ENCODE data around the gene INCENP.

INCENP gene

GRCh38 chr11:62140304-62141110 is 16.7 kb downstream of the INCENP start:
- in situ Hi-C loops (cut with MboI; ENCODE audit: low sequenced_read_pairs) = no loop called here

GRCh38 chr11:62141111-62142042 is 17.6 kb downstream of the INCENP start:
- in situ Hi-C loops (cut with MboI; ENCODE audit: low sequenced_read_pairs) = no loop called here

DNA sequence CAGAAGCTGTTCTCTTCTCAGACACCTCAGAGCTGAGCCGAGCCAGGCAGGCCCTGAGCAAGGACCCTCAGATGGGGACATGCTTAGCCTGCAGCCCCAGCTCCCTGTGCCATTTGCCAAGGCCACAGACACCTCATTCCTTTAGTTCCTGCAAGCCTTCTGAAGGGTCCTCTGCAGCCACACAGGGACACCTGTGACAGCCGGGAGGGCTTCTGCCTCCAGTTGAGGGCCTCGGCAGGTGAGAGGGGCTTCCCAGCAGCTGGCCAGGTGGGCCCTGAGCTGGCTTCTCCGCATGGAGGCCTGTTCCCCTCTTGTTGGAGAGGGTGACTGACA is 18.2 kb downstream of the INCENP start:
- in situ Hi-C loops (cut with MboI; ENCODE audit: low sequenced_read_pairs) = no loop called here

DNA sequence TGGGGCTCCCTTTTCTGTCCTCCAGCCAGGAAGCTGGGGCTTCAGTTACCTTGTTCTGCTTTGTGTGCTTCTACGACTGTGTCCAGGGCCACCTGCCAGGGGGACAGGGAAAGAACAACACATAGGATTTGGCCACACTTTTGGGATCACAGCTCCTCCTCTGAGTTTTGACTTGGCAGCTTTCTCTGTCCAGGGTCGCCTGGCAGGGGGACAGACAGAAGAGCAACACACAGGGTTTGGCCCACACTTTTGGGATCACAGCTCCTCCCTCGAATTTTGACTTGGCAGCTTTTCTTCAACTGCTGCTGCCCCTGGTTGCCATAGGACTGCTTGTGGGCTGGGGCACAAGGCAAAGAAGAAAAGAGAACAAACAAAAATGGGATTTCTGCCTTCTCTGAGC is 19.1 kb downstream of the INCENP start:
- in situ Hi-C loops (cut with MboI; ENCODE audit: low sequenced_read_pairs) = no loop called here

DNA sequence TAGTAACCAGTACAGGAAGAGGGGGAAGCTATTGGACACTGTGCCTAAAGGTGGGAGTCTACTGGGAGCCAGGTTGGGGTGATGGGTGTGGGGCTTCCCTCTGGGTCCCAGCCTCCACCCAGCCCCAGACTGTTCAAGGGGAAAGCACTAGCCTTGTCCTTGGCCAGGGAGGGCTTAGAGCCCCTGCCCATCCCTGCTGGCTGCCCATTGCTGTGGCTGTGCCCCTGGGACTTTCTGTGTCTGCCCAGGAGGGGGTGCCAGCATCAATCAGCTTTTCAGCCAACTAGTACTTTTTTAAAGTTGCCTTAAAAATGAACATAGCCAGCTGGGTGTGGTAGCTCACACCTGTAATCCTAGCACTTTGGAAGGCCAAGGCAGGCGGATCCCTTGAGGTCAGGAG is 19.9 kb downstream of the INCENP start:
- in situ Hi-C loops (cut with MboI; ENCODE audit: low sequenced_read_pairs) = no loop called here

GRCh38 chr11:62144641-62145255 is 20.9 kb downstream of the INCENP start:
- in situ Hi-C loops (cut with MboI; ENCODE audit: low sequenced_read_pairs) = no loop called here

DNA sequence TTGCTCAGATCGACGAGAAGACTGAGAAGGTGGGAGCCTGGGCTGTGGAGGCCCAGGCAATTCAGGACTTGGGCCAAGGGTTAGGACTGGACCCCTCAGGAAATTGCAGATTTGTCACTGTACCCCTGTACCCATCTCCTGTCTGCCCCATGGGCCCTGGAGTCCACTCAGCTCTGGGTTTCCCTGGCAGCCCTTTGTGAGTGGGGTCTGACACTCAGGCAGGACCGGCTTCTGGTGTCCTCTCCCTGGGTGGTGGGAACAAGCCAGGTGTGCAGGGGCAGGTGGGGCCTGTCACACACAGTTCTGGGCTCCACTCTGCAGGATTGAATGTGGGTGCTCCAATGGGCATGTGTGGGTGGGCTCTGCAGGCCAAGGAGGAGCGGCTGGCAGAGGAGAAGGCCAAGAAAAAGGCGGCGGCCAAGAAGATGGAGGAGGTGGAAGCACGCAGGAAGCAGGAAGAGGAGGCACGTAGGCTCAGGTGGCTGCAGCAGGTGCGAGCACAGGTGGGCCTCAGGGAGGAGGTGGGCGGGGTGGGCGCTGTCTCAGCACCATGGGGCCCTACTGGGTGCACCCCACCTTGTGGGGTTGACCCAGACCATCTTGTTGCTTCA is 21.6 kb downstream of the INCENP start:
- in situ Hi-C loops (cut with MboI; ENCODE audit: low sequenced_read_pairs) = no loop called here

DNA sequence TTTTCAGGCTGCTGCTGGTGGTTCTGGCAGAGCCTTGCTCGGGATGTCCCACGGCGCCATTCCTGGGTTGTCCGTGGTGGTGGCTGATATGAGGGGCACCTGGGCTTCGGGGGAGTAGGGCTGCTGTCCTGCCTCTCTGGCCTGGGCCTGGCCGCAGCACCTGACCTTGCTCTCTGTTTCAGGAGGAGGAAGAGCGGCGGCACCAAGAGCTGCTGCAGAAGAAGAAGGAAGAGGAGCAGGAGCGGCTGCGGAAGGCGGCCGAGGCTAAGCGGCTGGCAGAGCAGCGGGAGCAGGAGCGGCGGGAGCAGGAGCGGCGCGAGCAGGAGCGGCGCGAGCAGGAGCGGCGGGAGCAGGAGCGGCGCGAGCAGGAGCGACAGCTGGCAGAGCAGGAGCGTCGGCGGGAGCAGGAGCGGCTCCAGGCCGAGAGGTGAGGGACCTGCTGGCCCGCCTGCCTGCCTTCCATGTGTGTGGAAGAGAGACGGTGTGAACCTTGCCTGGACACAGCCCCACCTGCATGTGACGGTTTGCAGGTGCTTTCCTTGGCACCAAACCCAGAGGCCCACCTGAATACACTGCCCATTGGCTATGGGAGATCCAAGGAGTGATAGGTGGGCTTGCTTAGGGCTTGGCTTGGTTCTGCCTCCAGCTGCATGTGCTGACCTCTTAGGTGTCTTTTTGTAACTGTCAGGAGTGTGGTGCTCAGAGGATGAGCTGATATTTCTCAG is 22.8 kb downstream of the INCENP start:
- in situ Hi-C loops (cut with MboI; ENCODE audit: low sequenced_read_pairs) = no loop called here

DNA sequence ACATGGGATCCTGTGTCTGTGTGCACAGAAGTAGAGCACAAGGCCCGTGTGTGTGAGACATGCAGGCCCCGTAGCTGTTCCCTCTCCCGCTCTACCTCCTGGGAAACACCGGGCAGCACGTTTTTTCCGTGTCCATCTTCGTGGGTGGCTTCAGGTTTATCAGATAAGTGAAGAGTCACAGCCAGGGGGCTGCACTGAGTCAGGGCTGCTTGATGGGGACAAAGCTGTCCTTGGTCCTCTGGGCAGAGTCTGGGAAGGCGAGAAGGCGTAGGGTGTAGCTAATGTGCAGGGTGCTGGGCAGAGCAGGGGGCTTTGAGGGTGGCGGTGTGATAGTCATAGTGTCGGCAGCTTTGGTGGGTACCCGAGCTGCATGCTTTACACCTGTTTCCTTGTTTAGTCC is 23.7 kb downstream of the INCENP start:
- in situ Hi-C loops (cut with MboI; ENCODE audit: low sequenced_read_pairs) = no loop called here

DNA sequence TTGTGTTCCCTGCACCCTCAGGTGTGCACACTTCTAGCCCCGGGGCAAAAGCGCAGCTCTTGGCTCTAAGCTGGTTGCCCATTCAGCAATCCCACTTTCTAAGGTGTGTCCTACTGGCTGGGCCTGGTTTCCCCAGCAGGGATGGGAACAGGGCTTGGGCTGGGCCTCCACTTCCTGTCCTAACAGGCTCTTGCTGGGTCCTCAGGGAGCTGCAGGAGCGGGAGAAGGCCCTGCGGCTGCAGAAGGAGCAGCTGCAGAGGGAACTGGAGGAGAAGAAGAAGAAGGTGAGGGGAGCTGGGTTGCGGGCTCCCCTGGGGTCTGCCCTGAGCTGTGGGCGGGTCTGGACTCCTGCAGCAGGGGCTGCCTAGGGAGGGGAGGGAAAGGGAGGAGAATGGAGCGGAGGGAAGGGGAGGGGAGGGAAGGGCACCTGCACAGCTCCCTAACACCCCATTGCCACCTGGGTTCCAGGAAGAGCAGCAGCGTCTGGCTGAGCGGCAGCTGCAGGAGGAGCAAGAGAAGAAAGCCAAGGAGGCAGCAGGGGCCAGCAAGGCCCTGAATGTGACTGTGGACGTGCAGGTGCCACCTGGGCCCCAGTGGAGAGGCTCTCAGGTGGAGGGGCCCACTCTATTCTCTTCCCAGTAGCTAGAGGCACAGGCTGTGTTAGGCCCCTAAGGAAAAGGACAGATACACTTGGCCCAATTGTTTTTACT is 24.6 kb downstream of the INCENP start:
- in situ Hi-C loops (cut with MboI; ENCODE audit: low sequenced_read_pairs) = no loop called here

DNA sequence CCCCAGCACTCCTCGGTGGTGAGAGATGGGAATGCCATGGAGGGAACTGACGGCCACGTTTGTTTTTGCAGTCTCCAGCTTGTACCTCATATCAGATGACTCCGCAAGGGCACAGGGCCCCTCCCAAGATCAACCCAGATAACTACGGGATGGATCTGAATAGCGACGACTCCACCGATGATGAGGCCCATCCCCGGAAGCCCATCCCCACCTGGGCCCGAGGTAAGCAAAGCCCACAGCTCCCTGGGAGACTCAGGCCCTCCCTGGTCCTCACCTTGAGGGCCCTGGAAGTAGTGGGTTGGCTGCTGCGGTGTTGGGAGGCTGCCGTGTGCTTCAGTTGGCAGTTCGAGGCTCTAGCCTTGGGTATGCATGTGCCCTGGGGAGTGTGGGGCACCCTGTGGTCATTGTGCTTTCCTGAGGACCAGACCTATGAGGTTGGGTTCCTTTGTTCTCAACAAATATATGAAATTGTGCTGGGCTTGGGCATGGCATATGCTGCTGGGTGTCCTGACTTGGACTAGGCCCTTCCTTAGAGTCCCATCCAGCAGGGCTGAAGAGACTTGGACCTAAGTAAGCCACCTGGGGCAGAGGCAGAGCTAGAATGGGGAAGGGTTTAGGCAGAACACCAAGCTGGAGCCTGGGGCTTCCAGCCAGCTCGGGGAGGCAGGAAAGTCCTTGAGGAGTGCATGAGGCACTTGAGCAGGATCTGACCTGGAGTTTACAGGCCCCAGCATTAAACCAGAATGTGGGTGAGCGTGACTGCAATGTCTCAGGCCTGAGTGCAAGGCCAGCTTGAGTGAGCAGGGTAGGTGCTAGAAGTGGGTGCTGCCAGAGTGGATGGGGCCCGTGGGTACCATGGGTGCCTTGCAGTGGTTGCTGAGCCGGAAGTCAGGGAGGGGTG is 26.4 kb downstream of the INCENP start:
- in situ Hi-C loops (cut with MboI; ENCODE audit: low sequenced_read_pairs) = no loop called here

DNA sequence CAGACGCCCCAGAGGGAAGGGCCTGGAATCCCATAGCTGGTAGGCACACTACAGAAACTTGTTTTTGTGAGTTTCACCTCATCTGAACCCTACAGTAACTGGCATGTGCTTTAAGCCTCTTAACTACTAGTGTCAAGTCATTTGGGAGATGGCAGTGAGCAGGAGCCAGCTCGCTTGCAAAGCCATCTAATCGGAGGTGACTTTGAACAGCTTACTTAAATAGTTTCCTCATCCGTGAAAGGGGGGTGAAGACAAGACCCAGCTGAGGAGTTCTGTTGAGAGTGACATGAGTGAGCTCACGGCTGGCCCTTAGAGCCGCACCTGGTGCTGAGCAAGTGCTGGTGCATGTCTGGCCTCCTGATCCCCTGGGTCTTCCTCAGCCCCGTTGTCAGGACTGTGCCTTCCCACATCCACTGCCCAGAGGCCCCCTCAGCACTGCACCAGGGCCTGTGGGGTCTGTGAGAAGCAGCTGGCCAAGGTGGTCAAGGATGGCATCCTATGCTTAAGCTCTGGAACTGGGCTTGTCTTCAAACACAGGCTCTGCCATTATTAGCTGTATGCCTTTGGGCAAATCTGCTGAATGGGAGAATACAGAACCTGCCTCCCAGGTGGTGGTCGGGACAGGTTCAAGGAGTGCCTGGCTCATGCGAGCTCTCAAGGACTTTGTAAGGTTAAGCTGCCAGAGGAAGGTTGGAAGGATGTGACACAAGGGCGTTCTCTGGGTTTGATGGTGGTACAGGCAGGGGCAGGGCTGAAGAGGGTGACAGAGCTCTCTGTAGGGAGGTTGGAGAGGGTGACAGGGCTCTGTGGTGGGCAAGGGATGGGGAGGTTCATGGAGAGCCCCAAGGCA is 27.3 kb downstream of the INCENP start:
- in situ Hi-C loops (cut with MboI; ENCODE audit: low sequenced_read_pairs) = no loop called here

GRCh38 chr11:62151737-62152102 is 27.9 kb downstream of the INCENP start:
- in situ Hi-C loops (cut with MboI; ENCODE audit: low sequenced_read_pairs) = no loop called here

GRCh38 chr11:62152245-62153086 is 28.7 kb downstream of the INCENP start:
- in situ Hi-C loops (cut with MboI; ENCODE audit: low sequenced_read_pairs) = no loop called here

- in situ Hi-C loops (cut with MboI; ENCODE audit: low sequenced_read_pairs) = no loop called here
Measured at GRCh38 chr11:62153087-62153395, 29.2 kb downstream of the INCENP start.

- in situ Hi-C loops (cut with MboI; ENCODE audit: low sequenced_read_pairs) = no loop called here
Measured at GRCh38 chr11:62153617-62154016, 29.8 kb downstream of the INCENP start.

DNA sequence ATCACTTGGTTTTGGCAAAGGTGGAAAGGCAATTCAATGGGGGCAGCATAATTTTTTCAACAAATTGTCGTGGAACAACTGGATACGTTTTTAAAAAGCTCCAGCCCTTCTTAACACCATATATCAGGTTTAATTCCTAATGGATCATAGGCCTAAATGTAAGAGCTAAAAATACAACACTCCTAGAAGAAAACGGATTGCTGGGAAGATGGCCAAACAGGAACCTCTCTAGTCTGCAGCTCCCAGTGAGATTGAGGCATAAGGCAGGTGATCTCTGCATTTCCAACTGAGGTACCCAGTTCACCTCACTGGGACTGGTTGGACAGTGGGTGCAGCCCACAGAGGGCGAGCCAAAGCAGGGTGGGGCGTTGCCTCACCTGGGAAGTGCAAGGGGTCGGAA is 33.8 kb downstream of the INCENP start:
- in situ Hi-C loops (cut with MboI; ENCODE audit: low sequenced_read_pairs) = no loop called here
